Fibroblast of skin of back (primary cell): ENCODE measurements around the gene DCBLD2.

Experiments
- DNase-seq: peaks from one replicate; pipeline ENCODE4 v3.0.0-alpha.2; 2013

The DCBLD2 gene

DNA sequence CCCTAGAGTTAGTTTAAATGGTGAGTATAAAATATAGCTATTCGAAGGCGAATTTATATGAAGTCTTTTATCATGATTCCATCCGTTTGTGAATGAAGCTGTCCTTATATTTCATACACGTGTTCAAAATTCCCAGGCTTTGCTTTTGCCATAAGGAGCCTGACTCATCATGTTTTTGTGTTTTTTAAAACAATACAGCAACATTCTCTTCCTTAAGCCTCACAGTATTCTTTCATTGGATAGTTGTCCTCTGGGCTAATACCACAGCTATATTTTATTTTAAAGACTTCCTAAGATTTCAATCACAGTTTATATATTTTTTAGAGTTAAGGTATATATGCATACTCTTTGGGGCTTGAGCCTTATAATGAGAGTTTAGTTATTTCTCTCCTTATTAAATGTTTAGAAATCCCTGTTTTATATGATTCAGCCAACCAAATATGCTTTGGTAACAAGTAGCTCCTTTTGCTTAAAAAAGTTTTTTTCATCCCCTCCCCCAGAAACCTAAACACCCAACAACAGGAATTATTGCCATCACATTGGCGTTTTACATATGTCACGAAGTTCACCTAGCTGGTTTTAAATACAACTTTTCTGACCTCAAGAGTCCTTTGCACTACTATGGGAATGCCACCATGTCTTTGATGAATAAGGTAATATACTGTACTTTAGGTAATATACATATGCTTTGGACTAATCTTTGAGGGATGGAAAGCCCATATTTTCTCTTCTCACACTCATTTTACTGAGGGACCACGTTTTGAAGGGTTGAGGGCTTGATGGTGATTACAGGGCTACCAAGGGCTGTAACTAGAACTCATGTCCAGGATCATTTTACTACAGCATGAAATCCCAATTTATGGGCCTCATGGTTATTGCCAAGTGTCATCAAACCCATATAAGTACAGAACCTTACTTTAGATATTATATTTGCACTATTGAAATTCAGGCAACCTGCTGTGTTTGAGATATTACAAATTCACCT lies 109.9 kb downstream of the DCBLD2 start:
- peak; percentile 78 for DNase-seq

DNA sequence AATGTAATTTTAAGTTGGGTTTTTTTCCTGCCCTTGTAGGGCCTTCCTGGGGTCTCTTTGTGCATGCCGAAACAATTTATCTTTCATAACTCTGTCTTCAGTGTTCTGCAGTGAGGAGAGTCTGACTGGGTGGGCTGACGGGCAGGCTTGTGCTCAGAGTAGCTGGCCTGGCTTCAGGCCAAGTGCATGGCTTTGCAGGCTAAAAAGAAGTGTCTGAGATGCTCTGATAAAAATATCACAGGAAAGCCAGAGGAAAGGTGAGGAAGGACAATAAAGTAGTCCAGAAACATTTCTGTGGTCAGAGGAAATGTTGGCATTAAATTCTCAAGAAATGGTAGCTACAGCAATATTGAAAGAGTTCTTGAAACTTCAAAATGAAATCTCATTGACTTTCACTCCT lies 112.8 kb downstream of the DCBLD2 start:
- DNase-seq: no peak

DNA sequence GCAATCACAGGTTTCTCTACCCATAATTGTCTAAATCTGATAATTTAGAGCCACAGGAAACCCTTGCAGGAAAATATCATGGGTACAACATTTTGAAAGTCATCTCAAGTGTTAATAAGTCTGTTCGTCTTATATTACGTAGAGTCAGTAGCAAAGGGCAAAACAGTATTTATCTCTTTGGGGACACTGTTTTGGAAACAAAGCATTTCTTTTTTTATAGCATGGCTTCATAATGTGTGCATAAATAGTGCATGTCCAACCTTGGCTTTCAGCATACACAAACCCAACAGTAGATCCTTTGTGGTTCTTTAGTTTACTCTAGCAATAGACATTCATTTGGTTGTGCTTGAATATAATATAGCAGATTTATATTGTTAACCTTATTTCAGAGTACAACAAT lies 114.3 kb downstream of the DCBLD2 start:
- no peak for DNase-seq

DNA sequence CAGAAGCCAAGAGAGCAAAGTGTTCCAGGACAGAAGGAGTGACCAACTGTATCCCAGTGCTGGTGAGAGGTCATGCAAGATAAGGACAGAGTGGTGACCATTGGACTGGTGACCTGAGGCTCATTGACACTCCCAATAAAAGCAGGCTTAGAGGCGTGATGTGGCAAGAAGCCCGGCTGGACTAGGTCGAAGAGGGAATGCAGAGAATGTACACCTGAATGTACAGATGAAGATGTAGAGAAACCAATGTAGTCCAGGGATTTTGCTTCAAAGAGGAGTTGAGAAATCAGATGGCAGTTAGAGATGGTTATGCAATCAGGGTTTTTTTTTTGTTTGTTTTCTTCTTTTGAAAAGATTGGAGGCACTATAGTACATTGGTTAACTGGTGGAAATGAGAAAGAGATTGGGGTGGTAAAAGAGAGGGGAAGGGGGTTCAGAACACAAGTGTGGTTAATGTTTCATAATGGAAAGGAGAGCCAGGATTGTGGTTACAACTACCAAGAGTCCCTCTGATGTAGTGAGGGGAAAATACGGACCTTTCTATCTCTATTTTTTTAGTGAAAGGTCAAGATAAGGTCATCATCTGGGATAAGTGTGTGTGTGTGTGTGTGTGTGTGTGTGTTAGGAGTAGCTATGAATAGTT lies 115.0 kb downstream of the DCBLD2 start:
- DNase-seq: no peak

DNA sequence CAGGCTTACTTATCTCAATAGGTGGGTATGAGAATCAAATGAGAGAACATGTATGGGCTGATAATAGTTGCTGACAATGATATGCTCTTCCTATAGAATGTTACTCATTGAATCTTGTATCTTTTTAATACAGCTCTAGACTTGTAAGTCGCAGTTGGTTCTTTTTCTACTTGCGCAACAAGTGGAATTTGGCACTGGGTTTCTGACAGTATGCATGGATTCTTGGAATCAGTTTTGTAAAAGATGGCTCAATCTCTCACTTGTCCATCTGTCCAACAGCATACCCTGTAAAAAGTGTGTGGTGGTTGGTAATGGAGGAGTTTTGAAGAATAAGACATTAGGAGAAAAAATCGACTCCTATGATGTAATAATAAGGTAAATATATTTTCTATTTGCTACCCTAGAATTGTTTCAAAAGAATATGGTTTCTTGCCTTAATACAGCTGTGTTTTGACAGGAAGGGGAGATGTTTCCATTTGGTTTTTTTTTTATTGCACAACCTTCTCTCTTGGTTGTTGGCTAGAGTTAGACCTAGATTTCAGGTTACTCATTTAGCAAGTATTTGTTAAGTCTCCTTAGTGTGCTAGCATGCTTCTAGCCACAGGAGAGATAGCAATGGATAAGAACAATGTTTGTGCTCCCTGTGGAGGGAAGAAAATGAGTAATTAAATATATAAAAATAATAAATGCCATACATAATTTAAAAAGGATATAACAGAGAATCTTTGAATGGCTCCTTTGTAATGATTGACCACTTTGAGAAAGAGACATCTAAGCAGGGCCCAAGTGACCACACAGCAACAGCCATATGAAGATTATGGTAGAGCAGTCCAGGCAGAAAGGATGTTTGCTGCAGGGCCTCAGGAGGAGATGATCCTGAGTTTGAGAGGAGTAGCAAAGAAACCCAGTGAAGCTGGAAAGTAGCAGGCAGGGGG lies 116.6 kb downstream of the DCBLD2 start:
- peak; percentile 97 for DNase-seq

DNA sequence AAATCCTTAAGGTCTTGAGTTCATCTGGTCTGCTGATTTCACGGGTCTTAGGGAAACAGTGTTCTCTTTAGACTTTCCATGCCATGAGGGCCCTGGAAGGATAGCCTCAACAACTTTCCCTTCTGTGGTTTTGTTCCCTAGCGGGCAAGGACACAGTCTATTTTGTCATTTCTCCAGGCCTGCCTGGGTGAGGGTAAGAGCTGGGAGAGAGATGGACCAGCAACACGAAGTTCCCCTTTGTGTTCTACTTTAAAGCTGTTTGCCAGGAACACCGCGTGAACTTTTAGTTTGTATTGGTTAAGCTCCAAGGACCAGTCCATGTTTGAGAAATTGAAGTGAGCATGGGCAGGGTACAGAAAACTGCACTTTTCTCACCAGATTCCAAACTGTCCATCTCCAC lies 117.5 kb downstream of the DCBLD2 start:
- DNase-seq: no peak

DNA sequence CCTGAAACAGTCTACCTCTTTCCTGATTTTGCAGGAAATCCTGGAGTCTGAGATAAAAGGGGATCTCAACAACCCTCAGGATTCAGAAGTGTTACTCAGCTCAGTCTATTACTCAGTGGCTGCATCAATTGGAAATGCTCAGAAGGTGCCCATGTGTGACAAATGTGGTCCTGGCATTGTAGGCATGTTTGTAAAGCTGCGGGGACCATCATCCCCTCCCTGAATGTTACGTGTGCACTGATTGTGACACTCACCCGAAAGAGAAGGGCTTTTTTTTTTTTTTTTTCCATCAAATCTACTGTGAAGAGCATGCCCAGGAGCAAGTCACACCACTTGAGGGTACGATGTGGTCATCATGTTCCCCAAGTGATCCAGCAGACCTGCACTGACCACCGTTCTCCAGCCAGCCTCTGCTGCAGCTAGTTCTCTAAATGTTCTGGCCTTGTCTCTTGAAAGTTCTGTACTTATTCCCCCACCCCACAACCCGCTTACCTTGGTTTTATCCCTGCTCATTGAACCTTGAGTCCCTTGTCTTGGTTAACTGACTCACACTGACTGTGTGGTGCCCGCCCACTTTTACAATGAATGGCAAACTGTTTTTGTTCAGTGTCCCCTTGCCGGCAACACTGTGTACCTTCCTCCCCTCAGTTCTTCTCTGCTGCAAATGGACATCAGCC lies 118.5 kb downstream of the DCBLD2 start:
- no peak for DNase-seq

DNA sequence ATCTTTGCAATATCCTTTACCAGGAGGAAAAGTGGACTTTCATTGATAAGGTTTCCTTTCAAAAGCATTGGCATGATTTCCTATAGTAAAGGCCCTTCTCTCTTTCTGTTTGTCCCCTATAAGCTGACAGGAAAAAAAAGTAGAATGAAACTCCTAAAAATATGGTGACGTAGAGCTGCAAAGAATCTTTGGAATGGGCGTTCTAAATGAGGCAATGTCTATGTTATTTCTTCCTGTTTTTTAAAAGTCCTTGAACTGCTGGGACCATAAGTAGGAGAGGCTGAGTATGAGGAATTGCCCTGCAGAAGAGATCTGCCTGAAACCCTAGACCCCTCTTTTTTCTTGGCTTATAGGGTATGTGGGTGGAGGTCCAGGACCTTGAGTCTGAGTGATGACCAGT lies 121.2 kb downstream of the DCBLD2 start:
- DNase-seq: peak; percentile 76

DNA sequence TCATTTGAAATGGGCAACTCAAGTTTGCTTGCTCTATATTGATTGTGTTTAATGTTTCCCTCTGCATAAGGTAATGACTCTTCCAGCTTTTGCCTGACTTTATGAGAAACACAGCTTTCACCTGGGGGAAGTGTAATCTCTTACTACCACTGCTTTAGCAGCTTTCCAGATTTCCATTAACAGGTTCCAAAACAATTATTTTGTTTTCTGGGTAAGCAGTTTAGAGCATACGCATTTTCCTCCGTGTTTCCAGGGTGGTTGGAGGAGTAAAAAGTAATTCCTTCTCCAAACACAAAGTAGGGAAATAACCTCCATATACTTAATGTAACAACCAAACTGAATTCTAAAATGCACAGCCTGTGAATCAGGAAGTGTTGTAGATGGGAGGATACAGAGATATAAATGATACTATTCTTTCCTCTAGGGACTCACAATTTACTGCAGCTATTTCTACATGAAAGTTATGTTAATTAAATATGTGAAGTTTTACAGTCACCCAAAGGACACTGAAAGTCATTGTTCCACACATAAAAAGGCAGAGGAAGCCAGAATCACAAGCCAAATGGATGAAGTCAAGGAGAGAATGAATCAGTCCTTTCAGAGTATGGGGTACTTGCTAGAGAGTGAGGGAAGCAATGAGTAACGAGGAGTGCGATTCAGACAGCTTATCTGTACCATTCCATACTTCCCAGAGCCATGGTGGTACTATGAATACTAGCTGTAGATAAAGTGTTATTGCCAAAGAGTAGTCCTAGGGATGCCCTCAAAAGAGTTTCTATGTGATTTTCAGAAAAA lies 121.8 kb downstream of the DCBLD2 start:
- peak; percentile 69 for DNase-seq

DNA sequence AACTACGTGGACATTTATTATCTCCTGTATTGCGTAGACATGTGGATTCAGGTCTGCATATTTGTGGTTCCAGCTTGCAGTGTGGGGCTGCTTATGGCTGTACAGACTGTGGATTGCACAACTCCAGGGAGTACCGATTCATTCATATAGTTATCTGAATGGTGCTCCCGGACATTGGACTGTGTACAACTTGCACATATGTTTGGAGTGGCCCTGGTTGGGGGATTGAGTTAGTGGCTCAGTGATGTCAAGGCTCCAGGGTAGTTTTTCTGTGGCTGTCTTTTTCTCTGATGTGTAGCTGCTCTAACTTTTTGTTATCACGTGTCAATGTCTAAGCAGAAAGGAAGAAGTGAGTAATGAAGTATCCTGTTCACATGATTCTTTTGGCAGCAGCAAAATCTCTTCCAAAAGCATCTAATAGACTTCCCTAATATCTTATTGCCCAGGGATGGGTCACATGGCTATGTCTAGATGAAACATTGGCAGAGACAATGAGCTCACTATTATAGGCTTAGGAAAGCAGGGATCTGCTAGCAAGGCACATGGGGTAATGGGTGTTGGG lies 122.6 kb downstream of the DCBLD2 start:
- DNase-seq: peak; percentile 72

DNA sequence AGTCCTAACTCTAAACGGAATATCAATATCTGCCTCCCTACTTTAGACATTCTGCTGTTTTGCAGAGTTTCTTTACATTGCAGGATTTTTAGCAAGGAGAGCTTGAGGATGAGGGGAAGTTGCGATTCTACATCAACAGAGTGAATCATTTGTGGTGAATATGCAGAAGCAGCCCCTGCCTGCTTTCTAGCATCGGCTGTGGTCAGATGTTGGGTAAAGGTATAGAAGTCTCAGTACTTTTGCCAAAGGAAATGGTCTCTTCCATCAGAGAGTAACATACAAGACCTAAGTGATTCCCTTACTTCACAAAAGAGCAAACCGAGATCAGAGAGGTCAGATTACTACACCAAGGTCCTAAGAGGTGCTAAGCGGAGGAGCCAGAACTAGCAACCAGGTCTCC lies 123.1 kb downstream of the DCBLD2 start:
- DNase-seq: peak; percentile 38

DNA sequence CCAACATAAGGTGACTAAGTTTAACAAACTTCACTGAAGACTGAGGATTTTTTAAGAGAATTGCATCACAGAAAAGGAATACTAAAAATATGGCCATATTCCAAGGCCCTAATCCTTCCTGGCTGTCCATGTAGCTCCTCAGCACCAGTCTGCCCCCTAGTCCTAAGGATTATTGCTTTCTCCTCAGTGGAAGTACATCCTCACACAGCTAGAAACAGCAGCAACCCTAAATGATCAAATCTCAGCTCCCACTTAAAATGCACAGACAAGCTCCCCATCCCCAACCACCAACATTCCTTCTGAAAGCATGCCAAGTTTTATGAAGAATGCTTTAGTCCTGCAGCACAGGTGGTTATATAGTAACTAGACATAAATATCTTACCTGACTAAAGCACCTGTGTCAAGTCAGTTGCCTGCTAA lies 123.7 kb downstream of the DCBLD2 start:
- peak; percentile 69 for DNase-seq

DNA sequence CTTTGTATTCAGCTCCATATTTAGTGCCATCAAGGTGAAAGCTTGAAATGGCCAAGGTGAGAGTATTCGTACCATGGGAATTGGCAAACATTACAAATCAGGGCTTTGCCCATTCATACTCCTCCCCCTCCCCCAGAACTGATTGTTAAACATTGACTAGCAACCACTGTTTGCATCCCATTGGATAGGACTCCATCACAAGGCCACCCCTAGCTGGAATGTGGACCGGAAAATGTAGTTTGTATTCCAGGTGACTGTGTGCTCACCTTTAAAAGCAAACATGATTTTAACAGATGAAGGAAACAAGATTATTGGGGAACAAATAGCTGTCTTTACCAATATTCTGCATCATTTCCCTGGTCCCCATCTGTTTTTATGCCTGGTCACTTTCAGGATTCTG lies 124.2 kb downstream of the DCBLD2 start:
- no peak for DNase-seq

DNA sequence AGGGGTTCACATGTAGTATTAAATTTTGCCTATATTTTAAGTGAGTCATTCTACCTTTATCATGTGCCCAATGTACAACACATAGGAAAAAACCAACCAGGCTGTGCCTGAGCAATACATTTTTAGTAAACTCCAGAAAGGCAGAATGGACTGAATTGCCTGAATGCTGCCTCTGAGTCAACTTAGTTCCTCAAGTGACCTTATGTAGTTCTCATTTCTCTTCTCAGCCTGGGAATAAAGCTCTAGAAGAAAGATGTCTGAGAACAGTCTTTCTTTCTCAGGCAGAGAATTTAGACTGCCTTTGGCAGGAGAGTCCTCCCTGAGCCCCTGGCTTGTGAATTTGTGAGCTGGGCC lies 125.4 kb downstream of the DCBLD2 start:
- DNase-seq: no peak

DNA sequence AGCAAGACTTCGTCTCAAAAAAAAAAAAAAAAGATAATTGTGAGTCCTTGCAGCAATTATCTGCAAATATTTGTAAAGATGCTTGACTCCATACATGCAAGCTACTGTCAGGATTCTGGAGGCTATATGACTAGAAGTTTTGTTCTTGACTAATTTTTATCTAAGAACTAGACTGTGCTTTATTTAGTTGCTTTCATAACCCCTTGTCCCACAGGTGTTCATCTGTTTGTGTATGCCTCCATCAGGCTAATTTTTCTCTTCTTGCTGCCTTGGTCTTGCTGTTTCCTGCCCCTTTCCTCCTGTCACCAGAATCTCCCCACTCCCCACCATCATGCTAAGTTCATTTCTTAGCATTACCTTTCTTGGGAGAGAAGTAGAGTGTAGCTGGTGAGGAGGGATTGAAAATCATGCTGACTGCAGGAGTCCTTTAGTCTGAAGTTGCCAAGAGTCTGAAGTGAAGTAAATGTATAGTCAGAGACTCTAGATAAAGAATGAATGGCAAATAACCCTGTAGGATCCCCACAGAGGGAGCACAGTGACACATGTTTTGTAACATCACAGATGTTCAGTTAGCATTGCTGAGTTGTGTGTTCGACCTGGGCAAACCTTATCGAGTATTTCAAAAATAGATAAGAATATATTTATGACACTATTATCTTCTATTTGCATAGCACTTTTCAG lies 125.9 kb downstream of the DCBLD2 start:
- DNase-seq: no peak

DNA sequence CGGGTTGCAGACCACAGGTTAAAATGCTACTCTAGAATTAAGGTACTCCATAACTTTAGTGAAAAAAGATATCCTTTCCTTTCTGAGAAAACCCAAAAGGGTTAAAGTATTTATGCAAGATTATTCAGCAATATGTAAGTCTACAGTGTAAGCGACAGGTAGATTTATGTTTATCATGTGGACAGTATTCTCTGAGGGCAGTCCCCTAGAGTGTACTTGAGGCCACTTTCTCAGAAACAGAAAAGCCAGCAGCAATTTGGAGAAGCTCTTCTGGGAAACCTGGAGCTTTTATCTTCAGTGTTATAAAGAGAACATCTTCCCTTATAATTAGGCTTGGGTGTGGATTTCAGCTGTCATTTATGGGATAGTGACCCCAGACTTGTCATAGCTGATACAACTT lies 129.5 kb downstream of the DCBLD2 start:
- no peak for DNase-seq

DNA sequence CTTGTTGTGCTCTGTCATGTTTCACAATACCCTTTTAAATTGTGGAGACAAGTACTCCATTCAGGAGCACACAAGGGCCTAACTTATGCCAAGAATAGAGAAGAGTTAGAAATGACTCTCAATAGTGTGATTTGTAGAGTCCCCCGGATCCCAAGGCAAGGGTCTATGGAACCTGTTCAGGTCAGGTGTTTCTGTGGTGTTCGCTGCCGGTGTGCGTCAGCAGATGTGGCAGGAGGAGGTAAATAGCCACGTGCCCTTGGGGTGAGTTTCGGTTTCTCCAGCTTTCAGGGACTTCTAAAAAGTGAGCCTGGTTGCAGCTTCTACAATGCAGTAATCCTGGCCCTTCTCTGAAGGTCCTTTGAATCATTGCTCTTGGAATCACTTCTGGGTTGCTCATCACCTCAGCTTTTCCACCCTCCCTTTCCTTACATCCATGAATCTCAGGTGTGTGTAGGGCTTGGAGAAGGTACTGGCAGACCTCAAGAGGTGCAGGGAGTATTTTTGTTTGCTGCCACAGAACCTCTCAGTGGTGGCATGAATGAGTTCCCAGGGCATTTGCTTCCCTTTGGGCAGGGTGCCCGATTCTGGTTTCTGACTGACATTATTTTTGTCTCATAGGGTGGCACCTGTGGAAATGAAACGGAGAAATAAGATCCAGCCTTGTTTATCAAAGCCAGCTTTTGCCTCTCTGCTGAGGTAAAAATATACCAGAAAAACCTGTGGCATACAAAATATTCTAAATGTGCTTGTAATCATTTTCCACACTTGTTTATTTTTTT lies 131.0 kb downstream of the DCBLD2 start:
- DNase-seq: no peak

DNA sequence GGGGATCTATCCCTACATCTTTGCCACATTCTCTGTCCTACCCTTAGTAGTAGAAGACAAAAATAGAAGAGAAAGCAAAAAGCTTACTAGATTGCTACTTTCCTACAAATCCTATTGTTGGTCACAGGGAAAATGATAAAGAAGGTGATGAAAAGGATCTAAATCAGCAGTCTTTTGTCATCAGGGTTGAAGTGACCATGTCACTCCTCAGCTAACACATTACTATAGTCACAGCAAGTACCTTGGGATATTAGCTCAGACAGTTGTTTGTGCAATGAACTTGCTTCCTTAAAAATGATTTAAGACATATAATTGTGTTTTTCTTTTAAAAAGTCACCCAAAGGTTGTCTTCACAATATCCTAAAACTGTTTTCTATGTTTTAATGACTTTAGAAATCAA lies 132.0 kb downstream of the DCBLD2 start:
- no peak for DNase-seq

DNA sequence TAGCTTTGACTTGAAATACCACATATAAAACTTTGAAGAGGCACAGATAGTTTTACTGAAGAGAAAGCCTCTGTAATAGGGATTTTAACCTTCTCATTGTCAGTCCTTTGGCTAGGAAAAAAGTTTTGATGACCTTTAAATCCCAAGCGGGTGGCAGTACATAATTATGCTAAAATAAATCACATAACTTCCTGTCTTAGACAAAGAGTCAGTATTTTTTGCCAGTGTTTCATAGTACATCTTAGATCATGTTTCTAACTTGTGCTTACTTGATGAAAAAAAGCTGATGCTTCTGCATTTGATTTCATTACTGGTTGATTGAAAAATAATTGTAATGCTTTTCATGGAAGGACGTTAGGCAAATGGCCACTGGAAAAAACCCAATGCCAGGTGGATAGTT lies 132.5 kb downstream of the DCBLD2 start:
- DNase-seq: no peak

DNA sequence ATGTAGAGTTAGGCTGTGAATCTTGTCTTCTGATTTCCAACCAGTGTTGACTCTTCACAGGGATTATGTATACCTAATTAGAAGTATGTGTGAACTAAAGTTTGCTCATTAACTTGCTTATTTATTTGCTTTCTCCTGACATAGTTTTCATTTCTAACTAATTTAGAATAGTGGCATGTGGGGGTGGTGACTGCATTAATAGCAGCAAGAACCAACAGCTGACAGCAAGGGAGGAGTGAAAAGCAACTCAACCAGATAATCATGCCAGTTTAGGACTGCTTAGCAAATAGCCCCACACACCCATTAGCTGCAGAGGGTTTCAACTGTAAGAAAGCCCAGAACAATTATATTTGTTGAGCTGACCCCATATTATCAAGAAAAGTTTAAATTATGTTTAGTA lies 134.6 kb downstream of the DCBLD2 start:
- DNase-seq: no peak
